ENCODE measurements around the gene KRTAP11-1. TPM values are rescaled to one million over a fixed set of nuclear protein-coding genes. Genes with fewer than 3 reads are reported as not detected.
A peak's percentile ranks its signal among the peaks of the same experiment; 100 is the strongest.

The KRTAP11-1 gene
- total and polyA plus RNA-seq, 4 donors = not detected

DNA sequence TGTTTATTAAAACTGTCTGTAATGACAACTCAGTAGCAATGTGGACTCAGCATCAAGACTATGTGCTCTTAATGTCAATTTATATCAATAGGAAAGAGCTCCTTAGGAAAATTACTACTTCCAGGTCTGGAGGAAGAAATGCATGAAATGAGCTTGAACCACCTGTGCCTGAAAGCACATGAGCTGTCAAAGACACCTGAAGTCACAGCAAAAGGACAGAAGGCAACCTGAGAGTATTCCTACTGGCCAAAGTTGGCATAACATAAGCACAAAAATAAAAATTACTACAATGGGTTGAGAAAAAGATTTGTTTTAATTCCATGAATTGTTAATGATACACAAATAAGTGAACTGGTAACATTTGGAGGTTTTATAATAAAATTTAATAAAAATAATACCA lies 38.4 kb downstream of the KRTAP11-1 start:
- H3K4me1 ChIP-seq (ENCODE audit: control insufficient read depth, insufficient read depth, low read length) = no peaks in the 10 kb centered on the region
- H3K9me3 ChIP-seq (ENCODE audit: control insufficient read depth, insufficient read depth, low read length) = no peaks in the 10 kb centered on the region
- no peak for DNase-seq (ENCODE audit: low read depth in 4 of 6, low spot score in 6 of 6)
- no peak overlapping the region for H3K27ac ChIP-seq (ENCODE audit: low read depth, low read length)
- H3K27me3 ChIP-seq (ENCODE audit: control insufficient read depth, insufficient read depth, low read length) = no peaks in the 10 kb centered on the region
- H3K36me3 ChIP-seq (ENCODE audit: control insufficient read depth, insufficient read depth, low read length) = no peaks in the 10 kb centered on the region
- no peak overlapping the region for H3K4me3 ChIP-seq (ENCODE audit: low read depth, low read length)

DNA sequence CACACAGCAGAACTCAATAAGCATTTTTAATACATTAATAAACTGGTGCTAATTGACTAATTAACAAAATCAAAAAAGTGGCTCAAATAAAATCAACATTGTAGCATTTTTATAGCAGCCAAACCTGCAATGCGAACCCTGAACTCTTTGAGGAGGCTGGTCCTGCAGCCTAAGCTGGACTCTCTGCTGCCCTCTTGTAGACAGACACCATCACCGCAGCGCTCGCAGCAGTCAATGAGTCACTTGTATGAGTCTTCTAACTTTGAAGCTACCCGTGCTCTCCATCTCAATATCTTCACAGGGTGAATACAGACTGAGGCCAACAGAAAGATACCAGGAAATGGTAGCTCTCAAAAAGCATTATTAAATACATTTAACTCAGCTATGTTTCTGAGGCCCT lies 42.1 kb downstream of the KRTAP11-1 start:
- no peaks in the 10 kb centered on the region for H3K4me1 ChIP-seq (ENCODE audit: control insufficient read depth, insufficient read depth, low read length)
- H3K27me3 ChIP-seq (ENCODE audit: control insufficient read depth, insufficient read depth, low read length) = no peaks in the 10 kb centered on the region
- no peaks in the 10 kb centered on the region for H3K9me3 ChIP-seq (ENCODE audit: control insufficient read depth, insufficient read depth, low read length)
- H3K36me3 ChIP-seq (ENCODE audit: control insufficient read depth, insufficient read depth, low read length) = no peaks in the 10 kb centered on the region
- WGBS (ENCODE audit: insufficient coverage) = 41% methylated on average over 5 of the region's 5 CpGs
- DNase-seq (ENCODE audit: low read depth in 4 of 6, low spot score in 6 of 6) = peak in 1 of 6 donors; percentile 15
- no peak overlapping the region for H3K4me3 ChIP-seq (ENCODE audit: low read depth, low read length)
- no peak overlapping the region for H3K27ac ChIP-seq (ENCODE audit: low read depth, low read length)

DNA sequence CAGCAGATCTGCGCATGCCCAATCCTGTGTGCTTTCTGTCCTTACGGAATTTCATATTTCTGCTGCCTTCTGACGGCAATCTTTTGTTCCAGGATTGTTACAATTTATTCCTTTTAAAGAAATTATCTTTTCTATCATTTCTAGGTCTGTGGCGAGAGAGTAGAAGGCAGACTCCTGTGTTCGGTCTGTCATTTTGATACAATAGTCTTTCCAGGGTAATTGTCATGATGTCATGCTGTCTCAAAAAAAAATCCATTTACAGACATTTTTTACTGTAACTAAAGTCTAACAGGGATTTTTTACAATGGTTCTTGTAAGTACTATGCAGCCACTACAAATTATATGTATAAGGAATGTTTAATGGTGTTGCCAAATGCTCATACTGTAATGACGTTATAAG lies 42.8 kb downstream of the KRTAP11-1 start:
- no peaks in the 10 kb centered on the region for H3K36me3 ChIP-seq (ENCODE audit: control insufficient read depth, insufficient read depth, low read length)
- no peaks in the 10 kb centered on the region for H3K4me1 ChIP-seq (ENCODE audit: control insufficient read depth, insufficient read depth, low read length)
- 100% methylated on average over 2 of the region's 6 CpGs for WGBS (ENCODE audit: insufficient coverage)
- H3K9me3 ChIP-seq (ENCODE audit: control insufficient read depth, insufficient read depth, low read length) = no peaks in the 10 kb centered on the region
- no peak for DNase-seq (ENCODE audit: low read depth in 4 of 6, low spot score in 6 of 6)
- no peak overlapping the region for H3K27ac ChIP-seq (ENCODE audit: low read depth, low read length)
- H3K4me3 ChIP-seq (ENCODE audit: low read depth, low read length) = no peak overlapping the region
- H3K27me3 ChIP-seq (ENCODE audit: control insufficient read depth, insufficient read depth, low read length) = no peaks in the 10 kb centered on the region

GRCh38 chr21:30831194-30831765 lies 50.1 kb downstream of the KRTAP11-1 start:
- Histone ChIP-seq H3K27me3 (ENCODE audit: control insufficient read depth, insufficient read depth, low read length) (no peaks in the 10 kb centered on the region), H3K9me3 (ENCODE audit: control insufficient read depth, insufficient read depth, low read length) (peaks cover 2% of the 10 kb centered on the region), H3K36me3 (ENCODE audit: control insufficient read depth, insufficient read depth, low read length) (no peaks in the 10 kb centered on the region), H3K4me1 (ENCODE audit: control insufficient read depth, insufficient read depth, low read length) (no peaks in the 10 kb centered on the region), H3K4me3 (ENCODE audit: low read depth, low read length) (no peak overlapping the region), H3K27ac (ENCODE audit: low read depth, low read length) (no peak overlapping the region)
- WGBS (ENCODE audit: insufficient coverage) = no CpG with 5 or more reads among the region's 6 CpGs
- DNase-seq (ENCODE audit: low read depth in 4 of 6, low spot score in 6 of 6) = no peak

Other genes starting within 250 kb of the KRTAP11-1 start
- not detected for gene KRTAP20-2, start 246.4 kb downstream of the KRTAP11-1 start, total RNA-seq
- gene KRTAP20-2, start 246.4 kb downstream of the KRTAP11-1 start, polyA plus RNA-seq (ENCODE audit: insufficient read length in 2 of 2) = not detected
- not detected for gene KRTAP20-3, start 238.7 kb downstream of the KRTAP11-1 start, total RNA-seq
- not detected for gene KRTAP20-3, start 238.7 kb downstream of the KRTAP11-1 start, polyA plus RNA-seq (ENCODE audit: insufficient read length in 2 of 2)
- gene KRTAP21-3, start 162.8 kb downstream of the KRTAP11-1 start, total RNA-seq = not detected
- gene KRTAP21-3, start 162.8 kb downstream of the KRTAP11-1 start, polyA plus RNA-seq (ENCODE audit: insufficient read length in 2 of 2) = not detected
- gene KRTAP21-2, start 134.3 kb downstream of the KRTAP11-1 start, total RNA-seq = not detected
- gene KRTAP21-2, start 134.3 kb downstream of the KRTAP11-1 start, polyA plus RNA-seq (ENCODE audit: insufficient read length in 2 of 2) = not detected
- gene KRTAP21-1, start 126.2 kb downstream of the KRTAP11-1 start, total RNA-seq = not detected
- gene KRTAP21-1, start 126.2 kb downstream of the KRTAP11-1 start, polyA plus RNA-seq (ENCODE audit: insufficient read length in 2 of 2) = not detected
- gene KRTAP8-1, start 68.3 kb downstream of the KRTAP11-1 start, total RNA-seq = not detected
- gene KRTAP8-1, start 68.3 kb downstream of the KRTAP11-1 start, polyA plus RNA-seq (ENCODE audit: insufficient read length in 2 of 2) = not detected
- gene KRTAP7-1, start 51.8 kb downstream of the KRTAP11-1 start, total RNA-seq = not detected
- not detected for gene KRTAP7-1, start 51.8 kb downstream of the KRTAP11-1 start, polyA plus RNA-seq (ENCODE audit: insufficient read length in 2 of 2)
- gene KRTAP19-8, start 156.9 kb upstream of the KRTAP11-1 start, total RNA-seq = not detected
- not detected for gene KRTAP19-8, start 156.9 kb upstream of the KRTAP11-1 start, polyA plus RNA-seq (ENCODE audit: insufficient read length in 2 of 2)